GM23338 (cell line): ENCODE data around the gene FAM111A. TPM values are rescaled to one million over a fixed set of nuclear protein-coding genes. Genes with fewer than 3 reads are reported as not detected.

Experiments used
- ATAC-seq: fragments of 200-7000 bp; cut with Tn5 transposase; 3 replicates; pipeline ENCODE4 v1.9.1; 2020
- DNase-seq: peaks from one replicate; pipeline ENCODE4 v3.0.0-alpha.2; 2015; ENCODE audit warnings: low spot score
- H2AFZ ChIP-seq: fragments of 200-600 bp; sonication (generic); 2 replicates; pipeline ENCODE4 v1.8.0; 2016; ENCODE audit warnings: antibody characterized with exemption, mild to moderate bottlenecking, moderate library complexity
- H3F3A ChIP-seq: fragments of 200-600 bp; sonication (generic); replicated peaks from 2 replicates; pipeline ENCODE4 v1.8.0; 2017; ENCODE audit warnings: antibody characterized with exemption, mixed run types, low read depth
- H3K27ac ChIP-seq: fragments of 200-600 bp; sonication (generic); 2 replicates; pipeline ENCODE4 v1.6.1; 2016; ENCODE audit warnings: low read depth
- H3K27me3 ChIP-seq: fragments of 200-600 bp; sonication (generic); 2 replicates; pipeline ENCODE4 v1.8.0; 2016; ENCODE audit warnings: mild to moderate bottlenecking, mixed run types, moderate library complexity; ENCODE audit not compliant: insufficient read depth
- H3K36me3 ChIP-seq: fragments of 200-600 bp; sonication (generic); 2 replicates; pipeline ENCODE4 v1.8.0; 2016; ENCODE audit warnings: mild to moderate bottlenecking; ENCODE audit not compliant: insufficient read depth
- H3K4me1 ChIP-seq: fragments of 200-600 bp; sonication (generic); 2 replicates; pipeline ENCODE4 v1.8.0; 2016; ENCODE audit warnings: mild to moderate bottlenecking, moderate library complexity; ENCODE audit not compliant: insufficient read depth
- H3K4me2 ChIP-seq: fragments of 200-600 bp; sonication (generic); 2 replicates; pipeline ENCODE4 v1.7.1; 2017; ENCODE audit warnings: mixed run types
- H3K4me3 ChIP-seq: fragments of 200-600 bp; sonication (generic); 2 replicates; pipeline ENCODE4 v1.6.1; 2016; ENCODE audit warnings: mixed run types
- H3K79me2 ChIP-seq: fragments of 200-600 bp; sonication (generic); replicated peaks from 2 replicates; pipeline ENCODE4 v1.8.0; 2017; ENCODE audit warnings: mild to moderate bottlenecking; ENCODE audit not compliant: insufficient read depth
- H3K9me2 ChIP-seq: fragments of 200-600 bp; sonication (generic); 2 replicates; pipeline ENCODE4 v1.8.0; 2017; ENCODE audit not compliant: insufficient read depth
- H4K20me1 ChIP-seq: fragments of 200-600 bp; sonication (generic); replicated peaks from 2 replicates; pipeline ENCODE4 v1.8.0; 2017; ENCODE audit warnings: mild to moderate bottlenecking; ENCODE audit not compliant: insufficient read depth
- H3K27ac Mint-ChIP-seq: 2 replicates; pipeline ENCODE4 v1.8.0; 2020; ENCODE audit warnings: inconsistent platforms, mild to moderate bottlenecking, moderate library complexity, mixed read lengths
- H3K27me3 Mint-ChIP-seq: 3 replicates; pipeline ENCODE4 v1.8.0; 2022; ENCODE audit warnings: low read depth, mild to moderate bottlenecking, moderate library complexity, mixed read lengths, inconsistent platforms; ENCODE audit not compliant: insufficient read depth, poor library complexity
- H3K36me3 Mint-ChIP-seq: 3 replicates; pipeline ENCODE4 v1.8.0; 2021; ENCODE audit warnings: low read depth, mild to moderate bottlenecking, inconsistent platforms, moderate library complexity, mixed read lengths
- H3K4me1 Mint-ChIP-seq: 3 replicates; pipeline ENCODE4 v1.8.0; 2020; ENCODE audit warnings: mild to moderate bottlenecking, inconsistent platforms, mixed read lengths
- H3K4me3 Mint-ChIP-seq: 3 replicates; pipeline ENCODE4 v1.8.0; 2021; ENCODE audit warnings: moderate library complexity, mild to moderate bottlenecking, inconsistent platforms, mixed read lengths
- H3K9me3 Mint-ChIP-seq: 3 replicates; pipeline ENCODE4 v1.8.0; 2020; ENCODE audit warnings: moderate library complexity, mild to moderate bottlenecking, inconsistent platforms, mixed read lengths
- NANOG ChIP-seq: IDR thresholded peaks from 2 replicates; pipeline ENCODE4 v1.6.1; 2016; ENCODE audit warnings: antibody characterized with exemption, borderline replicate concordance
- ZNF114 ChIP-seq: fragments of 250-450 bp; sonication (Bioruptor Pico); IDR thresholded peaks from 2 replicates; pipeline ENCODE4 v1.5.0; 2020; ENCODE audit warnings: mild to moderate bottlenecking, moderate library complexity
- ZNF331 ChIP-seq: fragments of 250-450 bp; sonication (Bioruptor Pico); IDR thresholded peaks from 2 replicates; pipeline ENCODE4 v1.5.0; 2020; ENCODE audit warnings: low read depth, mild to moderate bottlenecking, moderate library complexity
- ZNF462 ChIP-seq: fragments of 250-450 bp; sonication (Bioruptor Pico); IDR thresholded peaks from 2 replicates; pipeline ENCODE4 v1.5.0; 2020; ENCODE audit warnings: mild to moderate bottlenecking, moderate library complexity
- polyA plus RNA-seq: library from polyadenylated mRNA; unstranded; fragments of >200 nt; fragmentation: Nextera tagmentation; extraction: Ambion mirVana; gene quantifications from 2 replicates; pipeline ENCODE4 v1.2.1, GENCODE V29; 2016
- total RNA-seq: library from RNA; depleted of rRNA; stranded (reverse); fragments of >200 nt; shearing (Covaris generic); gene quantifications from 2 replicates; pipeline ENCODE4 v1.2.3, GENCODE V29; 2014

The FAM111A gene
- total and polyA plus RNA-seq, 2 experiments from 2014 or later = 23.0 to 38.1 TPM

- peaks cover 28% of the 10 kb centered on the region for H3K36me3 Mint-ChIP-seq
- 0 out of 2 replicates have a peak, but pooled peaks cover 7% of the 10 kb centered on the region for H4K20me1 ChIP-seq
- ATAC-seq (peak; percentile 43), DNase-seq (peak; percentile 86)
- H3K4me3 ChIP-seq = peak overlapping the region; percentile 83
- H3K36me3 ChIP-seq = no peaks in the 10 kb centered on the region; the same call in 1 of the 2 replicates
- peak overlapping the region; percentile 91 for H3K4me3 Mint-ChIP-seq
- H3K27ac ChIP-seq = peak overlapping the region; percentile 82; the same call in 1 of the 2 replicates
- H3K27me3 Mint-ChIP-seq = peaks cover 16% of the 10 kb centered on the region
- H3K9me3 Mint-ChIP-seq = peaks cover 12% of the 10 kb centered on the region
- H3K4me2 ChIP-seq = peak overlapping the region; percentile 99
- TF ChIP-seq ZNF462 = peak; percentile 37; the same call in 1 of the 2 replicates
- TF ChIP-seq ZNF114 = no peak
- TF ChIP-seq ZNF331 (CRISPR knock-in tag) = no peak
- peaks cover 35% of the 10 kb centered on the region for H3K4me1 Mint-ChIP-seq
- no peaks in the 10 kb centered on the region; the same call in 1 of the 2 replicates for H3K9me2 ChIP-seq
- peaks cover 13% of the 10 kb centered on the region for H3K4me1 ChIP-seq
- peaks cover 5% of the 10 kb centered on the region; the same call in 1 of the 2 replicates for H3F3A ChIP-seq
- peak overlapping the region; percentile 56; the same call in 1 of the 2 replicates for H3K27ac Mint-ChIP-seq
- H2AFZ ChIP-seq = peak overlapping the region; percentile 89
- H3K27me3 ChIP-seq = peaks cover 6% of the 10 kb centered on the region; the same call in 1 of the 2 replicates
- H3K79me2 ChIP-seq = peaks cover 21% of the 10 kb centered on the region
These were observed 31.5 kb downstream of the FAM111A start for GRCh38 chr11:59173964-59174663.

GRCh38 chr11:59174664-59175033, 32.0 kb downstream of the FAM111A start:
- ATAC-seq = no peak
- H3K4me3 ChIP-seq = peak overlapping the region; percentile 83
- peaks cover 16% of the 10 kb centered on the region for H3K27me3 Mint-ChIP-seq
- H3K4me1 Mint-ChIP-seq = peaks cover 35% of the 10 kb centered on the region
- peaks cover 21% of the 10 kb centered on the region for H3K79me2 ChIP-seq
- no peaks in the 10 kb centered on the region; the same call in 1 of the 2 replicates for H3K9me2 ChIP-seq
- H4K20me1 ChIP-seq = 0 out of 2 replicates have a peak, but pooled peaks cover 7% of the 10 kb centered on the region
- no peak overlapping the region for H3K27ac Mint-ChIP-seq
- peak overlapping the region; percentile 91; the same call in 1 of the 3 replicates for H3K4me3 Mint-ChIP-seq
- H3K27me3 ChIP-seq = peaks cover 6% of the 10 kb centered on the region; the same call in 1 of the 2 replicates
- no peak for DNase-seq
- H3K4me1 ChIP-seq = peaks cover 13% of the 10 kb centered on the region
- peaks cover 18% of the 10 kb centered on the region for H3K9me3 Mint-ChIP-seq
- H3K4me2 ChIP-seq = peak overlapping the region; percentile 99
- H3K27ac ChIP-seq = no peak overlapping the region
- H3K36me3 ChIP-seq = no peaks in the 10 kb centered on the region; the same call in 1 of the 2 replicates
- H3K36me3 Mint-ChIP-seq = peaks cover 33% of the 10 kb centered on the region
- H2AFZ ChIP-seq = no peak overlapping the region
- peaks cover 5% of the 10 kb centered on the region; the same call in 1 of the 2 replicates for H3F3A ChIP-seq
- TF ChIP-seq ZNF462 (no peak), NANOG (no peak)
